GM18520 (cell line): Measurements from ENCODE around the gene CATSPER4.

ENCODE experiments used
- ATAC-seq: cut with Tn5 transposase; IDR thresholded peaks from one replicate; pipeline ENCODE4 v1.9.1; 2021; ENCODE audit not compliant: unreplicated experiment

Gene CATSPER4

GRCh38 chr1:26234644-26235370 is 44.4 kb downstream of the CATSPER4 start:
- no peak for ATAC-seq

- ATAC-seq = no peak
Observed at GRCh38 chr1:26237230-26237966, 47.0 kb downstream of the CATSPER4 start.

- no peak for ATAC-seq
Observed at GRCh38 chr1:26239936-26240335, 49.5 kb downstream of the CATSPER4 start.
